H1 (cell line): ENCODE measurements around the gene TRIM24. TPM values are rescaled to one million over a fixed set of nuclear protein-coding genes. Genes with fewer than 3 reads are reported as not detected.

ENCODE experiments used
- CTCF ChIA-PET: fragments of 300-600 bp; sonication (Branson Sonifier 250); formaldehyde crosslinking; loops from one replicate; lab custom pipeline; 2021; ENCODE audit not compliant: partially characterized antibody; lab: Charles Lee
- POLR2A ChIA-PET: fragments of 300-600 bp; sonication (Branson Sonifier 250); formaldehyde crosslinking; loops from one replicate; lab custom pipeline; 2021; ENCODE audit warnings: inconsistent platforms; ENCODE audit not compliant: partially characterized antibody; lab: Charles Lee
- DNase-seq, 2 experiments: peaks; one replicate each; pipeline versions ENCODE4 v3.0.0 to v3.0.0-alpha.2; 2010 to 2022; ENCODE audit warnings: low spot score in 2 of 2, low read depth in 1 of 2, mixed read lengths in 1 of 2
- FAIRE-seq: peaks from 2 replicates; lab custom pipeline; 2011; peaks lifted over from hg19 to GRCh38; lab: Jason Lieb, UNC
- H2AFZ ChIP-seq: 2 replicates; pipeline ENCODE4 v1.8.1; 2012; ENCODE audit warnings: low read length, inconsistent platforms
- H2AK5ac ChIP-seq: 2 replicates; pipeline ENCODE4 v1.6.1; 2013; ENCODE audit warnings: low read depth, low read length
- H2BK120ac ChIP-seq: replicated peaks from 2 replicates; pipeline ENCODE3; 2013; ENCODE audit warnings: low read depth, low read length, inconsistent platforms
- H2BK12ac ChIP-seq: 2 replicates; pipeline ENCODE4 v1.6.1; 2013; ENCODE audit warnings: low read depth, low read length
- H2BK15ac ChIP-seq: 2 replicates; pipeline ENCODE4 v1.6.1; 2013; ENCODE audit warnings: low read length
- H2BK20ac ChIP-seq: 2 replicates; pipeline ENCODE4 v1.6.1; 2013; ENCODE audit warnings: low read length
- H2BK5ac ChIP-seq: 2 replicates; pipeline ENCODE4 v1.6.1; 2013; ENCODE audit warnings: low read depth, low read length
- H3K14ac ChIP-seq: 2 replicates; pipeline ENCODE4 v1.6.1; 2013; ENCODE audit warnings: inconsistent platforms; ENCODE audit not compliant: insufficient read length
- H3K18ac ChIP-seq: 2 replicates; pipeline ENCODE4 v1.6.1; 2013; ENCODE audit warnings: low read length; ENCODE audit errors: extremely low read depth
- H3K23ac ChIP-seq: 2 replicates; pipeline ENCODE4 v1.6.1; 2013; ENCODE audit warnings: inconsistent platforms; ENCODE audit not compliant: insufficient read length
- H3K23me2 ChIP-seq: 2 replicates; pipeline ENCODE4 v1.6.1; 2013; ENCODE audit warnings: low read depth, low read length
- H3K27ac ChIP-seq: 2 replicates; pipeline ENCODE4 v1.6.1; 2011; ENCODE audit warnings: low read depth, low read length, inconsistent platforms
- H3K27me3 ChIP-seq, 4 experiments: replicated peaks in 1 of 4; 1 replicate in 1 of 4; 2 replicates in 3 of 4; pipeline versions ENCODE4 v1.6.1 to v1.8.1; 2011 to 2013; ENCODE audit warnings: low read length in 3 of 4, mild to moderate bottlenecking in 3 of 4, inconsistent platforms in 2 of 4, mixed read lengths in 2 of 4, moderate library complexity in 1 of 4; ENCODE audit not compliant: control insufficient read depth in 3 of 4, insufficient read depth in 3 of 4; ENCODE audit errors: extremely low read depth in 1 of 4
- H3K36me3 ChIP-seq, 4 experiments: 2 replicates each; pipeline versions ENCODE4 v1.6.1 to v1.8.1; 2011 to 2013; ENCODE audit warnings: mild to moderate bottlenecking in 4 of 4, low read length in 3 of 4, moderate library complexity in 2 of 4, control low read depth in 1 of 4, inconsistent platforms in 1 of 4; ENCODE audit not compliant: insufficient read depth in 4 of 4, control insufficient read depth in 2 of 4
- H3K4ac ChIP-seq: replicated peaks from 2 replicates; pipeline ENCODE3; 2013; ENCODE audit warnings: low read length, low read depth, mixed read lengths, inconsistent platforms; ENCODE audit not compliant: insufficient read length
- H3K4me1 ChIP-seq, 4 experiments: replicated peaks in 1 of 4; 1 replicate in 1 of 4; 2 replicates in 3 of 4; pipeline versions ENCODE4 v1.6.1 to v1.8.1; 2011 to 2013; ENCODE audit warnings: low read length in 3 of 4, inconsistent platforms in 2 of 4, mixed read lengths in 1 of 4; ENCODE audit not compliant: insufficient read depth in 4 of 4, control insufficient read depth in 3 of 4
- H3K4me2 ChIP-seq, 2 experiments: 2 replicates each; pipeline versions ENCODE4 v1.6.1 to v1.8.1; 2011 to 2013; ENCODE audit warnings: low read depth in 2 of 2, low read length in 2 of 2, control low read depth in 1 of 2, inconsistent platforms in 1 of 2, mild to moderate bottlenecking in 1 of 2; ENCODE audit not compliant: insufficient read depth in 1 of 2
- H3K4me3 ChIP-seq, 4 experiments: fragments of 200-600, 300-600 bp in 1 of 4; sonication (generic), shearing (Covaris generic), sonication (Bioruptor Twin) in 1 of 4; 2 replicates each; pipeline versions ENCODE4 v1.5.1 to v1.8.1; 2011 to 2016; ENCODE audit warnings: low read length in 4 of 4, low read depth in 3 of 4, control low read depth in 2 of 4, inconsistent platforms in 2 of 4, mild to moderate bottlenecking in 2 of 4, mixed read lengths in 1 of 4, moderate library complexity in 1 of 4; ENCODE audit not compliant: insufficient read depth in 2 of 4; ENCODE audit errors: extremely low read depth in 1 of 4
- H3K56ac ChIP-seq: replicated peaks from 2 replicates; pipeline ENCODE3; 2013; ENCODE audit warnings: low read depth, mild to moderate bottlenecking, mixed read lengths, low read length, inconsistent platforms; ENCODE audit not compliant: insufficient read length
- H3K79me1 ChIP-seq: 2 replicates; pipeline ENCODE4 v1.6.1; 2013; ENCODE audit warnings: low read depth, low read length, control low read depth
- H3K79me2 ChIP-seq, 2 experiments: 2 replicates each; pipeline versions ENCODE4 v1.6.1 to v1.8.1; 2012 to 2013; ENCODE audit warnings: low read length in 2 of 2, mild to moderate bottlenecking in 2 of 2, inconsistent platforms in 1 of 2; ENCODE audit not compliant: insufficient read depth in 2 of 2, control insufficient read depth in 1 of 2
- H3K9ac ChIP-seq, 4 experiments: replicated peaks in 1 of 4; 1 replicate in 1 of 4; 2 replicates in 3 of 4; pipeline versions ENCODE4 v1.6.1 to v1.8.1; 2011 to 2013; ENCODE audit warnings: low read depth in 3 of 4, low read length in 3 of 4, control low read depth in 2 of 4, mild to moderate bottlenecking in 2 of 4, moderate library complexity in 2 of 4, inconsistent platforms in 1 of 4; ENCODE audit errors: extremely low read depth in 1 of 4
- H3K9me3 ChIP-seq, 2 experiments: 2 replicates each; pipeline versions ENCODE4 v1.6.1 to v1.8.1; 2012 to 2013; ENCODE audit warnings: mild to moderate bottlenecking in 2 of 2, moderate library complexity in 2 of 2, control low read depth in 1 of 2, inconsistent platforms in 1 of 2, low read depth in 1 of 2, low read length in 1 of 2, mixed read lengths in 1 of 2; ENCODE audit not compliant: insufficient read depth in 2 of 2
- H4K20me1 ChIP-seq, 2 experiments: replicated peaks in 1 of 2; 2 replicates each; pipeline versions ENCODE3 to v1.8.1; 2011 to 2013; ENCODE audit warnings: inconsistent platforms in 2 of 2, low read length in 2 of 2, mild to moderate bottlenecking in 1 of 2; ENCODE audit not compliant: insufficient read depth in 2 of 2, control insufficient read depth in 1 of 2
- H4K5ac ChIP-seq: 2 replicates; pipeline ENCODE4 v1.6.1; 2013; ENCODE audit warnings: low read length, low read depth, mixed read lengths, inconsistent platforms; ENCODE audit not compliant: insufficient read length
- H4K8ac ChIP-seq: 2 replicates; pipeline ENCODE4 v1.8.0; 2013; ENCODE audit warnings: mild to moderate bottlenecking, moderate library complexity, low read length, inconsistent platforms; ENCODE audit not compliant: insufficient read depth; ENCODE audit errors: extremely low read depth
- H4K91ac ChIP-seq: replicated peaks from 2 replicates; pipeline ENCODE3; 2013; ENCODE audit warnings: low read length, mixed read lengths, inconsistent platforms; ENCODE audit not compliant: insufficient read length
- POLR2A ChIP-seq, 2 experiments: IDR thresholded peaks; 1 replicate in 1 of 2; 2 replicates in 1 of 2; pipeline ENCODE4 v1.6.1; 2011; ENCODE audit warnings: low read depth in 2 of 2, low read length in 2 of 2, mild to moderate bottlenecking in 2 of 2; ENCODE audit errors: control extremely low read depth in 1 of 2
- POLR2AphosphoS5 ChIP-seq: IDR thresholded peaks from 2 replicates; pipeline ENCODE4 v1.6.1; 2011; ENCODE audit warnings: low read depth, low read length
- SIX5 ChIP-seq: IDR thresholded peaks from 2 replicates; pipeline ENCODE4 v1.6.1; 2011; ENCODE audit warnings: mild to moderate bottlenecking, low read depth, low read length
- whole genome bisulfite sequencing, 2 experiments: shearing (Covaris generic) in 1 of 2; methylation state at CpG; one replicate each; pipeline versions ENCODE4 v1.1.6 to v1.1.7; 2013 to 2015; ENCODE audit warnings: low lambda C conversion rate in 2 of 2, mixed read lengths in 2 of 2, inconsistent platforms in 1 of 2, low coverage in 1 of 2, missing lambda C conversion rate in 1 of 2; ENCODE audit not compliant: insufficient replicate concordance in 2 of 2, insufficient coverage in 1 of 2, insufficient read length in 1 of 2; ENCODE audit errors: extremely low coverage in 1 of 2, missing lambda C conversion rate in 1 of 2; 5-methylcytosine and 5-hydroxymethylcytosine counted together
- polyA plus RNA-seq, 7 experiments: library from polyadenylated mRNA; depleted of rRNA in 3 of 7; stranded (reverse) in 5 of 7; unstranded in 2 of 7; fragments of >200 nt in 5 of 7; fragments of 200-250 nt in 2 of 7; gene quantifications; 1 replicate in 5 of 7; 2 replicates in 1 of 7; 4 replicates in 1 of 7; pipeline versions ENCODE4 v1.2.1 to v1.2.3, GENCODE V29; 2011 to 2013; ENCODE audit warnings: missing spikeins in 2 of 7, mixed read lengths in 2 of 7
- total RNA-seq: library from RNA; stranded (reverse); fragmentation: NEBNext Ultra II Directional; extraction: Animal tissue kit (Norgen Biotek cat#: 25700); gene quantifications from 2 replicates; pipeline ENCODE4 v1.2.1, GENCODE V29; 2021

TRIM24 gene
- total and polyA plus RNA-seq, 2 of the 8 experiments (the other 6 are each of a cell fraction or from before 2014, with no cell fraction given): 67.6 to 149 TPM

- Histone ChIP-seq H3K4ac (no peak overlapping the region), H2BK12ac (no peak overlapping the region), H3K14ac (no peak overlapping the region), H3K9ac (no peak overlapping the region), H3K27ac (no peak overlapping the region), H3K36me3 (peaks cover 4 to 50% (median 34%) of the 10 kb centered on the region in 4 experiments), H2BK15ac (no peak overlapping the region), H3K9me3 (no peaks in the 10 kb centered on the region), H3K4me3 (no peak overlapping the region), H3K4me2 (no peak overlapping the region), H4K5ac (no peak overlapping the region), H2BK20ac (no peak overlapping the region), H3K4me1 (no peaks in the 10 kb centered on the region), H3K79me1 (no peaks in the 10 kb centered on the region), H4K20me1 (no peaks in the 10 kb centered on the region), H2AK5ac (no peak overlapping the region), H3K23me2 (no peaks in the 10 kb centered on the region), H2AFZ (no peak overlapping the region), H4K91ac (no peak overlapping the region), H3K23ac (no peak overlapping the region), H3K56ac (no peak overlapping the region), H3K27me3 (no peaks in the 10 kb centered on the region), H3K18ac (no peak overlapping the region), H2BK120ac (no peak overlapping the region), H2BK5ac (no peak overlapping the region), H4K8ac (no peak overlapping the region), H3K79me2 (no peaks in the 10 kb centered on the region)
- ChIA-PET CTCF (interaction anchor here (0.6 to 2.7 kb wide), 3 partner anchors 147 to 210 kb away, joined by 3 to 9 read pairs (median 3); partner anchors contain the start of genes ATP6V0A4 and TMEM213), POLR2A (interaction anchor here (1.1 to 1.5 kb wide), 2 partner anchors 13 to 79 kb away, joined by 3 read pairs; no protein-coding TSS in a partner anchor)
- 91% methylated on average over 4 of the region's 4 CpGs; no CpG with 5 or more reads in 1 of the 2 experiments for WGBS, 2 experiments
- DNase-seq: no peak
- FAIRE-seq: no peak
- peak in 1 of 2 experiments; percentile 63; a peak in 1 of 3 replicates for TF ChIP-seq POLR2A (IDR thresholded peaks at IDR 0.05; ENCODE audit: control extremely low read depth in 1 of 2, low read depth in 2 of 2, low read length in 2 of 2)
- TF ChIP-seq SIX5: no peak
- peak; percentile 73 for TF ChIP-seq POLR2AphosphoS5
Observed at GRCh38 chr7:138587485-138587884, 127.4 kb downstream of the TRIM24 start.
